DMS53 treated with DMSO at 0.1 percent for 48 hours (cell line): ENCODE measurements around the gene ANKRD7.
A peak's percentile ranks its signal among the peaks of the same experiment; 100 is the strongest.

Experiments
- DNase-seq: peaks from one replicate; lab custom pipeline; 2025; ENCODE audit not compliant: unreplicated experiment; lab: John Stamatoyannopoulos, UW

Gene ANKRD7, protein sequence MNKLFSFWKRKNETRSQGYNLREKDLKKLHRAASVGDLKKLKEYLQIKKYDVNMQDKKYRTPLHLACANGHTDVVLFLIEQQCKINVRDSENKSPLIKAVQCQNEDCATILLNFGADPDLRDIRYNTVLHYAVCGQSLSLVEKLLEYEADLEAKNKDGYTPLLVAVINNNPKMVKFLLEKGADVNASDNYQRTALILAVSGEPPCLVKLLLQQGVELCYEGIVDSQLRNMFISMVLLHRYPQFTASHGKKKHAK

DNA sequence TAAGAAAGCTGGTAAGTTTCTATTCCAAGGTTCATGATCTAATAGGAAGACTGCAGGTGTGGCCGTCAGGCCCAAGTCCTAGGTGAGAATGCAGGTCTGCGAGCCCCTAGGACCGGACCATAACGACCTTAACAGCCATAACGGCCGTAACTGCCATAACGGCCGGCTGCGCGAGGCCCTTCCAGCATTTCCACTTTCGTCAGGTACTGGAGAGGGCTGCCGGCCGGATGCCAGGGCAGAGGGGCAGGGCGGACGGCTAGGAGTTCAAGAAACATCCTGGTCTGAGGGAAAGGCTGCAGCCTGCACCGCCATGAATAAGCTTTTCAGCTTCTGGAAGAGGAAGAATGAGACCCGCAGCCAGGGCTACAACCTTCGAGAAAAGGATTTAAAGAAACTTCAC is at the start of gene ANKRD7:
Gene ANKRD7, plus strand, starts transcription at position 184 of the 400 bp plus-strand sequence. Its CDS starts 127 bp downstream, at position 311.
- DNase-seq, result no peak

DNA sequence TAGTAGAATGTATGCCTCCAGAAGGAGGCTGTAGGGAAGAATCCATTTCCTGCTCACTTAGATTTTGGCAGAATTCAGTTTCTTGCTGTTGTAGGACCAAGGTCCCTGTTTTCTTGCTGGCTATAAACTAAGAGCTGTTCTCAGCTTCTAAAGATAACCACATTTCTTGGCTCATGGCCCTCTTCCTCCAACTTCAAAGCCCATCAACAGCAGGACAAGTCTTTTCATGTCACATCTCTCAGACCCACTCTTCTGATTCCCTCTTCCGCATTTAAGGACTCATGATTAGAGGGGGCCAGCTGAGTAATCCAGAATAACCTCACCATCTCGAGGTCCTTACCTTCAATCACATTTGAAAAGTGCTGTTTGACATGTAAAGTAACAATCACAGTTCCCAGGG is 48.8 kb upstream of the ANKRD7 start:
- no peak for DNase-seq

- no peak for DNase-seq
Observed at GRCh38 chr7:118179191-118179590, 45.3 kb upstream of the ANKRD7 start.

DNA sequence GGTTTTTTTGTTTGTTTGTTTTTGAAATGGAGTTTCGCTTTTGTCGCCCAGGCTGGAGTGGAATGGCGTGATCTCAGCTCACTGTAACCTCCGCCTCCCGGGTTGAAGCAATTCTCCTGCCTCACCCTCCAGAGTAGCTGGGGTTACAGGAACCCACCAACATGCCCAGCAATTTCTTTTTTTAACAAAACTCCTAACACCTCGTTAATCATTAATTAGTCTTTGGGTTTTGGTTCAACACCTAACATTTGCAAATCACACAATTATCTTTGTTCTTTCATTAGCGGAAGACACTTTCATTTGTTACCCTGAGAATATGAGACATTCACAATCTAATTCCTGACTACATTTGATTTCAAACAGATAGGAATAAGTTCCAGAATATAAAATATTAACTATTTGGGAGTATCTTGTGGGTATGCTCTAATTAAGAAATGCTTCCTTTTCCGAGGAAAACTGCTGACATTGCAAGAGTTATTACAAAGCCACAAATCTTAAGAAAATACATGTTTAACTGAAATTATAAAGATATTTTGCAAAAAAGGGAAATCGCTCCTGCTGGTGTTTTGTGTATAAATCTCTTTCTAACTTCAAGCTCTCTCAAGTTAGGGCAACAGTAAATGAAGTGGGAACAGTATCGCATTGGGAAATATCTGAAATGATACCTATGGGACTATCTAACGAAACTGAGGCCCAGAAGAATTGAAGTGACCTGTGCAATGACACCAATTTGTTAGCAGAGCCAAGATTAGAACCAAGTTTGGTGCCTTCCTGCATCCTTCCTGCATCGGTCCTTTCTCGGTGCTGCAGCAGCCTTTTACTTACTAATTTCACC is 41.7 kb upstream of the ANKRD7 start:
- peak; percentile 67 for DNase-seq

GRCh38 chr7:118183428-118183785 is 41.1 kb upstream of the ANKRD7 start:
- DNase-seq, result no peak

- DNase-seq, result peak; percentile 98
Observed at GRCh38 chr7:118183786-118184564, 40.5 kb upstream of the ANKRD7 start, which contains the start of gene LSM8. Gene LSM8, plus strand, starts transcription at chr7:118184164. Its CDS starts 60 bp downstream, at chr7:118184224.

GRCh38 chr7:118184565-118184940 is 40.0 kb upstream of the ANKRD7 start:
- no peak for DNase-seq

- DNase-seq, result no peak
Observed at GRCh38 chr7:118185163-118185860, 39.2 kb upstream of the ANKRD7 start.

DNA sequence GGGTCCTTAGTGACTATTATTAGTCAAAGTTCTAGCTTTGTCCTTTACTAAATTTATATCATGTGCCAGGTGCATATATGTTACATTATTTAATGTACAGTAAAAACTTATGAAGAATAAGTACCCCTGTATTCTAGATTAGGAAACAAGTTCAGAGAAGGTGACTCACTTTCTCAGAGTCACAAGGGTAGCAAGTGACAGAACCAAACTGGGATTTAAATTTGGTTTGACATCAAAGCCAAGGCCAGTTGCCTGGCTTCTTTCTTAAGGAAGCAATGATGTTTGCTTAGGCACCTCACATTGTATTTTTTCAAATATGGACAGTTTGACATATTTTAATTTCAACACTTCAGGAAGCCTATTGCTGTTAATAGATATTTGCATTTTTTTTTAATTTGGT is 38.0 kb upstream of the ANKRD7 start:
- DNase-seq, result no peak

- no peak for DNase-seq
Observed at GRCh38 chr7:118194571-118194970, 29.9 kb upstream of the ANKRD7 start.

DNA sequence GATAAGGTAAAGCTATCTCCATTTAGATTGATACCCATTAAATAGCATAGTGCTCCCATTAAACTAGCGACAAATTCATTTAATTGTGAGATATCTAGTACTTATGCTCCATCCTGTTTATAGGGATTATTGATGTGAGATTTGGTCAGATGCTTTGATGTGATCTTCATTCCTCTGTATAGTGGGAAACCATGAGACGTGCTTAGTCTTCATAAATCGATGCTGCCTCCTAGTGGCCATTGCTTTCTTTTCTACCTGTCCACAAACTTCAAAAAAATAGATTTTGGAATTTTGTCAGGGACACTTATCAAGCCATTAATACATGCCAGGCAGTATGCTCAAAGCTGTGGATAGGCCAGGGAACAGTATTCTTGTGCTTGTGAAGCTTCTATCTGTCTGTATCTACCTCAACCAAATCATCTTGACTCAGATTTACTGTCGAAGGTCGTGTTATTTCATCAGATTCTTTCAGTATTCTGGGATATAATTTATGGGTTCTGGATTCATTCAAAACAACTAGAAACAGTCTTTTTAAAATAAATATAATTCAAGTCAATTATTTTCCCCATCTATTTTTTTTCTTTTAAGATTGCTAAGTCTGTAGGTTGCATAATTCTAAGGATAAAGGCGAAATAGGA is 28.5 kb upstream of the ANKRD7 start:
- DNase-seq, result peak; percentile 80

- DNase-seq, result no peak
Observed at GRCh38 chr7:118202061-118202460, 22.4 kb upstream of the ANKRD7 start.

DNA sequence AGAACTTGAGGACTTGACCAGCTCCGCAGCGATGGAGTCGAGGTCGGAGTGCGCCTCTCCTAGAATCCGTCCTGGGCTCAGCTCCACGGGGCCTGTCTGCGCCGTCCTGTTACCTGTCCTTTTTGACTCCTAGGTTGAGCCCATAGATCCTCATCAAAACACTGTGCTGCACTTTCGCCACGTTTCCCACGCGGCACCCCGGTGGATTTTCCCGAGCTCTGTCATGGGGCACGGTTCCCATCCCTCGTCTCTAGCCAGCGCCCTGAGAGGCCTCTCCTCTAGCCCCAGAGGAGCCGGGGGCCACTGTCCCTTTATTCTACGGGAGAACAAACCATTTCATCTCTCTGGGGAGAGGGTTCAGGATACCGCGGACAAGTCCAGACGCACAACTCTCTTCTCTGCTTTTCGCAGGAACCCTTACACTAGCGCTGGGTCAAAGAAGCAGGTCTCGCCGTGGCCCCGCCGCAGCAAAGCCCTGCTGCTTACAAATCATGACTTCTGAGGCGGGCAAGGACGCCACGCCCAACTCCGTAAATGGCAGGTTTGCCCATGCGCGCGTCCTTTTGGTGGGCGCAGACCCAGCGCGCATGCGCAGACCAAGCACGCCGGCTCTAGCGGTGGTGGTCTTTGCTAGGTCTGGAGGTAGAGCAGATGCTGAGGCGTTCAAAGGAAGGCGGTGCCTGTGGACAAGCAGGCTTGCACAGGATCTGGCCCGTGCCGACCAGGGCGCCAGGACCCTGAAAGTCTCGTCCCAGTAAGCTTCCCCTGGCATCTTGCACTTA is 10.3 kb upstream of the ANKRD7 start:
- DNase-seq, result peak; percentile 66

DNA sequence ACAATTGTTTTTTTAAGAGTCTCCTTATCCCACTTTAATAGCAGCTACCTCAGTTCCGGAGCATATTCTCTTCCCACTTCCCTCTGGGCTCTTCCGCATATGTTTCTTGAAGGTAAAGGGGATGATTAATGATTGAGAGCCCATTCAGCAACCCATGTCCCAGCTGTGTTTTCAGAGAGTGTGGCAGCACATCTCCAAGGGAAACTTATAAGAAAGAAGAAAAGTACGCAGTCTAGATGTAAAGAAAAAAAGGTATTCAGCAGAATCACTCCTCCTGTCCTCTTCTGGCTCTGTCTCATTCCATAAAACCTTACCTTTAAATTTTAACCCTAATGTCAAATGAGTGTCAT is 9.7 kb upstream of the ANKRD7 start:
- no peak for DNase-seq

DNA sequence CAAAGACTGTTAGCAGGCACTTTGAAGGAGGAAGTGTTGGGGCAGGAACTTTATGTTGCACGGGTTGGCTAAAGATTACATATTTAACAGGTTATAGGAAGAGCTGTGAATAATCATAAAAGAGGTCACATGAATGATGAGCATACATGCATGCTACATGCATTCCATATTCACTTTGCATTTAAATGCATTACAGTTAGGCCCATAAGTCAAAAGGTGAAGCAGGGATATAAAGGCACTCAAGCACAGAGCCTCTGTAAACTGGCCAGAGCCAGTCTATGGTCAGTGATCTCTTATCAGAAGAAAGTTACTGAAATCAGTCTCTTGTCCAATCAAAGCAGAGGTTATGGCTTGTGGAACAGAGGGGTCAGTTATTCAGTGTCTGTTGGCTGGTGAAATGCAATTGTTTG is 7.3 kb upstream of the ANKRD7 start:
- DNase-seq, result no peak

DNA sequence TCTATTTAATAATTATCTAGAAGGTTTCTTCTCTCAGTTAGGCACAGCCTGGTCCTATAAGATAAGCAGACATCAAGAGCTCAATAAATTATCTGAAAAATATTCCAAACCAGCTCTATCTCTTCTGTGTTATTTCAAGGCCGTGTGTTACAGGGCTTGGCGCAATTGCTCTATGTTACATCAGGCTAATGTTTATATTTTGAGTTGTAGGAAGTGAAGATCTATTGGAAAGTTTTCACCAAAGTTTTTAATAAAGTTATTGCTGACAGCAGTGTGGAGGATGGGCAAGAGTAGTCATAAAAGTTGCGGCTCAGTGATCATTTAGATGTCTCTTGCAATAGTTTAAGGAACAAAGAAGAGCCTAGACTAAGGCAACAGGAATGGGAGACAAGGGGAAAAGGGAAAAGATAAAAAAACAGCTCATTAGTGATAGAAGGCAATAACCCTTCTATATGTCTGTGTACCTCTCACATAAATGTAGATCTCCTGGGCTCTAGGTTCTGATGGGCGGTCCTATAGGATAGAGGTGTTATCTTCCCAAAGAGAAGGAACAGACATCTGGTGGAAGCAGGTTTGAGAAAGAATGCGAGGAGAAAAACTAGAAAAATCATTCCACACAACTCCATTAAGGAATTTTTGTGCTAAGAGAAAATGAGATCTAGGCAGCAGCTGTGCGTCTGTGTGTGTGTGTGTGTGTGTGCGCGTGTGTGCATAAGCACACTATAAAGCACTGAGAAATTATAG is 5.9 kb upstream of the ANKRD7 start:
- DNase-seq, result no peak

DNA sequence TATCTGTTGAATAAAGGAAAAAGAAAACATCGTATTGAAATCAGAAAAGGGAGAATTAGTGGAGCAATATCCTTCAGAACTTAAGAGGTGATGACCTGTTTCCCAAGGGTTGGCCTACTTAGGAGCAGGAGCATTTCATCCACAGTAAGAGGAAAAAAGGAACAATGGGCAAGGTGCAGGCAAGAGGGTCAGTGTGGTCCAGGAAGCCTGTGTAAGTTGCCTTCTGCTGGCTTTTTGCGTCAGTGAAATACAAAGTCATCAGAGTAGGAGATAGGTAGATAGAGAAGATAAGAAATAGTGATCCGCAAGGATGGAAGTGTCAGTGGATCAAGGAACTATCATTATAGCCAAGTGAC is 5.4 kb upstream of the ANKRD7 start:
- no peak for DNase-seq

- no peak for DNase-seq
Observed at GRCh38 chr7:118220583-118220982, 3.9 kb upstream of the ANKRD7 start.

DNA sequence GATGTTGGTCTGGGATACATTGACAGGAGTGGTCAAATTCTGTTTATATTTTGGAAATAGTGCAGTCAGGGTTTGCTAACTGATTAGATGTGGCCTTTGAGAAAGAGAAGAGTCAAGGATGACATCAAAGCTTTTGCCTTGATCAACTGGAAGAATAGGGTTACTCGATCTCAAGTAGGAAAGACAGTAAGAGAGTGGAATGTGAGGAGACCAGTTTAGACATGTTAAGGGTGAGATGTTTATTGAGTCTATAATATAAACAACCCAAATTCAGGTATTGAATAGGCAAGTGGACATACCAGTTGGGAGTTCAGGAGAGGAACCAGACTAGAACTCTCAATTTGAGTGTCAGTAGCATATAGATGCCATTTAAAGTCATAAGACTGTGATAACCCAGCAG is 1.9 kb upstream of the ANKRD7 start:
- no peak for DNase-seq
